Panc1 (cell line): ENCODE measurements around the gene ALG14. TPM values are rescaled to one million over a fixed set of nuclear protein-coding genes. Genes with fewer than 3 reads are reported as not detected.

Experiments
- ATAC-seq: fragments of 200-7000 bp; cut with Tn5 transposase; 2 replicates; pipeline ENCODE4 v1.9.1; 2020; ENCODE audit warnings: mild to moderate bottlenecking, moderate library complexity
- BruUV-seq: library from RNA; stranded (reverse); fragments of 400-500 nt; replicated peaks from 2 replicates; lab custom pipeline; 2021; lab: Mats Ljungman, UMichigan
- CTCF ChIA-PET: fragments of 300-600 bp; sonication (Branson Sonifier 250); formaldehyde crosslinking; loops from one replicate; lab custom pipeline; 2022; ENCODE audit warnings: antibody characterized with exemption; lab: Charles Lee
- POLR2A ChIA-PET: fragments of 300-600 bp; sonication (Branson Sonifier 250); formaldehyde crosslinking; loops from one replicate; lab custom pipeline; 2022; ENCODE audit warnings: antibody characterized with exemption; lab: Charles Lee
- DNase-seq: peaks from one replicate; pipeline ENCODE4 v3.0.0-alpha.2; 2010; ENCODE audit warnings: low read depth, low spot score
- H3K27ac ChIP-seq: 2 replicates; pipeline ENCODE4 v1.5.1; 2011; ENCODE audit warnings: mild to moderate bottlenecking, low read length, inconsistent platforms
- H3K27me3 ChIP-seq: fragments of 200-500 bp; sonication (Bioruptor generic); 2 replicates; pipeline ENCODE4 v1.6.0; 2014; ENCODE audit warnings: low read length, inconsistent platforms; ENCODE audit not compliant: control insufficient read depth, insufficient read depth
- H3K36me3 ChIP-seq: fragments of 200-500 bp; sonication (Bioruptor generic); 2 replicates; pipeline ENCODE4 v1.5.1; 2014; ENCODE audit warnings: inconsistent platforms, mild to moderate bottlenecking, low read length, moderate library complexity; ENCODE audit not compliant: control insufficient read depth, insufficient read depth
- H3K4me1 ChIP-seq: 2 replicates; pipeline ENCODE4 v1.5.1; 2011; ENCODE audit warnings: inconsistent platforms, mild to moderate bottlenecking, low read length, moderate library complexity; ENCODE audit not compliant: control insufficient read depth, insufficient read depth
- H3K4me3 ChIP-seq, 2 experiments: 2 replicates each; pipeline ENCODE4 v1.5.1; 2011 to 2012; ENCODE audit warnings: low read depth in 2 of 2, low read length in 2 of 2, mild to moderate bottlenecking in 2 of 2, inconsistent platforms in 1 of 2, moderate library complexity in 1 of 2
- H3K9me3 ChIP-seq: fragments of 200-500 bp; sonication (Bioruptor generic); 2 replicates; pipeline ENCODE4 v1.5.1; 2014; ENCODE audit warnings: low read depth, mild to moderate bottlenecking, inconsistent platforms, low read length, moderate library complexity; ENCODE audit not compliant: control insufficient read depth, insufficient read depth
- CTCF ChIP-seq: fragments of 450-650 bp; IDR thresholded peaks from 2 replicates; pipeline ENCODE4 v1.5.1; 2017; ENCODE audit warnings: mild to moderate bottlenecking
- POLR2AphosphoS5 ChIP-seq: IDR thresholded peaks from 2 replicates; pipeline ENCODE4 v1.6.1; 2012; ENCODE audit warnings: mild to moderate bottlenecking, low read depth, low read length, moderate library complexity
- REST ChIP-seq, 2 experiments: IDR thresholded peaks; 2 replicates each; pipeline ENCODE4 v1.6.1; 2011 to 2012; ENCODE audit warnings: low read depth in 2 of 2, control low read depth in 1 of 2, low read length in 1 of 2, mild to moderate bottlenecking in 1 of 2, moderate library complexity in 1 of 2; ENCODE audit not compliant: insufficient read depth in 1 of 2
- SIN3A ChIP-seq: IDR thresholded peaks from 2 replicates; pipeline ENCODE4 v1.6.1; 2012; ENCODE audit warnings: low read depth, mild to moderate bottlenecking, low read length, moderate library complexity, borderline replicate concordance; ENCODE audit not compliant: insufficient read depth
- TCF7L2 ChIP-seq: IDR thresholded peaks from 2 replicates; pipeline ENCODE4 v1.6.1; 2011; ENCODE audit warnings: mild to moderate bottlenecking, low read depth, low read length, inconsistent platforms
- in situ Hi-C: cut with HindIII; loops from 2 replicates; pipeline ENCODE4 v1.10.0; 2016; ENCODE audit warnings: low sequenced_read_pairs, low pct_unique_long_range_greater_than_20kb
- intact Hi-C: fragments of 100-400 bp; cut with micrococcal nuclease; formaldehyde crosslinking; loops from one replicate; pipeline ENCODE4 v1.10.0; 2022; ENCODE audit not compliant: unreplicated experiment
- total RNA-seq: library from RNA; stranded (reverse); gene quantifications from one replicate; pipeline ENCODE4 v1.2.1, GENCODE V29; 2021; ENCODE audit not compliant: unreplicated experiment

ALG14 gene
- total RNA-seq, 1 experiment from 2014 or later = 4.1 TPM

GRCh38 chr1:94925561-94926125 is 147.1 kb downstream of the ALG14 start:
- in situ Hi-C loops (no loop called here), intact Hi-C loops (loop anchor here (5.0 to 10.0 kb wide), 2 partner anchors 61 to 117 kb away; no protein-coding TSS in a partner anchor)
- POLR2A ChIA-PET = no interaction called here
- no peak for DNase-seq
- no TSS peak for BruUV-seq
- no peaks in the 10 kb centered on the region for H3K27me3 ChIP-seq
- no peak for TF ChIP-seq REST (IDR thresholded peaks at IDR 0.05; ENCODE audit: insufficient read depth in 1 of 2, low read depth in 2 of 2, low read length in 1 of 2)
- no peak for TF ChIP-seq POLR2AphosphoS5
- TF ChIP-seq SIN3A = no peak
- no peak for TF ChIP-seq TCF7L2
- no peak for TF ChIP-seq CTCF
- H3K9me3 ChIP-seq = no peaks in the 10 kb centered on the region
- H3K4me1 ChIP-seq = peaks cover 18% of the 10 kb centered on the region
- peak overlapping the region; percentile 74 for H3K27ac ChIP-seq
- peak overlapping the region; percentile 75 for H3K4me3 ChIP-seq
- ATAC-seq = peak; percentile 31
- CTCF ChIA-PET = no interaction called here
- peaks cover 4% of the 10 kb centered on the region; the same call in 1 of the 2 replicates for H3K36me3 ChIP-seq

- Histone ChIP-seq H3K27ac (peak overlapping the region; percentile 74), H3K4me3 (peak overlapping the region; percentile 75), H3K36me3 (peaks cover 4% of the 10 kb centered on the region; the same call in 1 of the 2 replicates), H3K27me3 (no peaks in the 10 kb centered on the region), H3K9me3 (no peaks in the 10 kb centered on the region), H3K4me1 (peaks cover 18% of the 10 kb centered on the region)
- no peak for DNase-seq
- BruUV-seq = TSS peak; percentile 62
- intact Hi-C loops = loop anchor here (5.0 to 10.0 kb wide), 2 partner anchors 60 to 117 kb away; no protein-coding TSS in a partner anchor
- ChIA-PET POLR2A (no interaction called here), CTCF (interaction anchor here (0.7 kb wide), 1 partner anchor 28 kb away, joined by 4 read pairs; no protein-coding TSS in a partner anchor)
- in situ Hi-C loops = no loop called here
- TF ChIP-seq REST (IDR thresholded peaks at IDR 0.05; ENCODE audit: insufficient read depth in 1 of 2, low read depth in 2 of 2, low read length in 1 of 2) = no peak
- TF ChIP-seq SIN3A = no peak
- TF ChIP-seq POLR2AphosphoS5 = no peak
- ATAC-seq = no peak
These were observed 147.7 kb downstream of the ALG14 start for GRCh38 chr1:94925004-94925403.

Other genes starting within 250 kb of the ALG14 start
- gene CNN3, start 145.8 kb downstream of the ALG14 start, total RNA-seq = 72.3 TPM
- gene TLCD4, start 44.4 kb upstream of the ALG14 start, total RNA-seq = 2.9 TPM
- gene RWDD3, start 161.3 kb upstream of the ALG14 start, total RNA-seq = 6.1 TPM